Endothelial cell of umbilical vein (primary cell): ENCODE data around the gene DDIT3.

Experiments used
- POLR2A ChIP-seq: IDR thresholded peaks from 2 replicates; pipeline ENCODE4 v1.6.1; 2012; ENCODE audit warnings: low read depth, mild to moderate bottlenecking, control low read depth, low read length
- TF ChIP-seq, protein P1 (sequence below), 2 donors: IDR thresholded peaks; 1 replicate in 1 of 2; 2 replicates in 1 of 2; pipeline ENCODE4 v1.5.1; 2011; ENCODE audit warnings: low read length in 2 of 2, mild to moderate bottlenecking in 2 of 2, moderate library complexity in 2 of 2, control low read depth in 1 of 2, inconsistent platforms in 1 of 2, low read depth in 1 of 2; ENCODE audit not compliant: insufficient read depth in 1 of 2; ENCODE audit errors: extremely low read depth in 1 of 2

DNA sequence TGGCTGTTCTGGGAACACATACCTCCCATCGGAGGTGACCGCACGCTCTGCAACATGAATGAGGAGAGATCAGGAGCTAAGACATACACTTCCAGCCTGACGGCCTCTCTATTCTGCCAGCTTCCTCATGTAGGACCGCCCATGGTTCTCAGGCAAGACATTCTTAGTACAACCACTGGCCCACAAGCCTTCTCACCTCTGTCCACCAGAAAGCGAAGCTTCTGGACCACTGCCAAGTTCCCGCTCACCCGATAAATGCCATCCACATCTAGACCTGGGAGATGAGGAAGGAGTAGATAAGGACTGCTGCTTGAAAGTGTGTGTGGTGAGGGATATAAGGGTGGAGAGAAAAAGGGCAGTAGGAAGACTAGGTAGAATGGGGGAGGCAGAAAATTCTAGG, 45.9 kb downstream of the DDIT3 start:
- TF ChIP-seq, protein P1, sequence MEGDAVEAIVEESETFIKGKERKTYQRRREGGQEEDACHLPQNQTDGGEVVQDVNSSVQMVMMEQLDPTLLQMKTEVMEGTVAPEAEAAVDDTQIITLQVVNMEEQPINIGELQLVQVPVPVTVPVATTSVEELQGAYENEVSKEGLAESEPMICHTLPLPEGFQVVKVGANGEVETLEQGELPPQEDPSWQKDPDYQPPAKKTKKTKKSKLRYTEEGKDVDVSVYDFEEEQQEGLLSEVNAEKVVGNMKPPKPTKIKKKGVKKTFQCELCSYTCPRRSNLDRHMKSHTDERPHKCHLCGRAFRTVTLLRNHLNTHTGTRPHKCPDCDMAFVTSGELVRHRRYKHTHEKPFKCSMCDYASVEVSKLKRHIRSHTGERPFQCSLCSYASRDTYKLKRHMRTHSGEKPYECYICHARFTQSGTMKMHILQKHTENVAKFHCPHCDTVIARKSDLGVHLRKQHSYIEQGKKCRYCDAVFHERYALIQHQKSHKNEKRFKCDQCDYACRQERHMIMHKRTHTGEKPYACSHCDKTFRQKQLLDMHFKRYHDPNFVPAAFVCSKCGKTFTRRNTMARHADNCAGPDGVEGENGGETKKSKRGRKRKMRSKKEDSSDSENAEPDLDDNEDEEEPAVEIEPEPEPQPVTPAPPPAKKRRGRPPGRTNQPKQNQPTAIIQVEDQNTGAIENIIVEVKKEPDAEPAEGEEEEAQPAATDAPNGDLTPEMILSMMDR (IDR thresholded peaks at IDR 0.05; ENCODE audit: extremely low read depth in 1 of 2, insufficient read depth in 1 of 2, low read depth in 1 of 2, low read length in 2 of 2), result no peak
- TF ChIP-seq POLR2A, result no peak
